ENCODE data around the gene KIR3DL2.
A peak's percentile ranks its signal among the peaks of the same experiment; 100 is the strongest.
"Not testable (repeated sequence)": the region's sequence is repeated elsewhere in the genome, so short reads cannot be mapped to it uniquely, and the experiment has no call there.

KIR3DL2 gene

GRCh38 chr19:54863459-54863858, 13.2 kb downstream of the KIR3DL2 start:
- DNase-seq (ENCODE audit: extremely low read depth in 1 of 2, low read depth in 1 of 2) = not testable (repeated sequence)

GRCh38 chr19:54871696-54872095, 21.5 kb downstream of the KIR3DL2 start:
- DNase-seq (ENCODE audit: extremely low read depth in 1 of 2, low read depth in 1 of 2) = no peak

- no peak for DNase-seq (ENCODE audit: extremely low read depth in 1 of 2, low read depth in 1 of 2)
Measured at GRCh38 chr19:54873990-54874389, 23.7 kb downstream of the KIR3DL2 start, which contains the start of gene FCAR. TSS of gene FCAR (plus strand) at chr19:54874235. CDS start at chr19:54874290, 55 bp downstream.

GRCh38 chr19:54875506-54875905, 25.3 kb downstream of the KIR3DL2 start:
- no peak for DNase-seq (ENCODE audit: extremely low read depth in 1 of 2, low read depth in 1 of 2)

GRCh38 chr19:54877471-54877870, 27.2 kb downstream of the KIR3DL2 start:
- no peak for DNase-seq (ENCODE audit: extremely low read depth in 1 of 2, low read depth in 1 of 2)

GRCh38 chr19:54881884-54882283, 31.6 kb downstream of the KIR3DL2 start:
- no peak for DNase-seq (ENCODE audit: extremely low read depth in 1 of 2, low read depth in 1 of 2)

- no peak for DNase-seq (ENCODE audit: extremely low read depth in 1 of 2, low read depth in 1 of 2)
Measured at GRCh38 chr19:54882758-54883157, 32.5 kb downstream of the KIR3DL2 start.

GRCh38 chr19:54883228-54883627, 33.0 kb downstream of the KIR3DL2 start:
- DNase-seq (ENCODE audit: extremely low read depth in 1 of 2, low read depth in 1 of 2) = no peak

GRCh38 chr19:54888239-54888638, 38.0 kb downstream of the KIR3DL2 start:
- DNase-seq (ENCODE audit: extremely low read depth in 1 of 2, low read depth in 1 of 2) = no peak

GRCh38 chr19:54889566-54889965, 39.3 kb downstream of the KIR3DL2 start:
- no peak for DNase-seq (ENCODE audit: extremely low read depth in 1 of 2, low read depth in 1 of 2)

- no peak for DNase-seq (ENCODE audit: extremely low read depth in 1 of 2, low read depth in 1 of 2)
Measured at GRCh38 chr19:54893406-54893805, 43.2 kb downstream of the KIR3DL2 start.

- DNase-seq (ENCODE audit: extremely low read depth in 1 of 2, low read depth in 1 of 2) = not testable (repeated sequence)
Measured at GRCh38 chr19:54894106-54894505, 43.9 kb downstream of the KIR3DL2 start.

GRCh38 chr19:54896036-54896435, 45.8 kb downstream of the KIR3DL2 start:
- DNase-seq (ENCODE audit: extremely low read depth in 1 of 2, low read depth in 1 of 2) = no peak

GRCh38 chr19:54898685-54899084, 48.4 kb downstream of the KIR3DL2 start:
- not testable (repeated sequence) for DNase-seq (ENCODE audit: extremely low read depth in 1 of 2, low read depth in 1 of 2)

- DNase-seq (ENCODE audit: extremely low read depth in 1 of 2, low read depth in 1 of 2) = not testable (repeated sequence)
Measured at GRCh38 chr19:54899646-54900045, 49.4 kb downstream of the KIR3DL2 start.

- DNase-seq (ENCODE audit: extremely low read depth in 1 of 2, low read depth in 1 of 2) = not testable (repeated sequence)
Measured at GRCh38 chr19:54901153-54901552, 50.9 kb downstream of the KIR3DL2 start.

GRCh38 chr19:54902061-54902460, 51.8 kb downstream of the KIR3DL2 start:
- no peak for DNase-seq (ENCODE audit: extremely low read depth in 1 of 2, low read depth in 1 of 2)

- DNase-seq (ENCODE audit: extremely low read depth in 1 of 2, low read depth in 1 of 2) = no peak
Measured at GRCh38 chr19:54903303-54903702, 53.1 kb downstream of the KIR3DL2 start.

- DNase-seq (ENCODE audit: extremely low read depth in 1 of 2, low read depth in 1 of 2) = not testable (repeated sequence)
Measured at GRCh38 chr19:54904261-54904660, 54.0 kb downstream of the KIR3DL2 start.

GRCh38 chr19:54905421-54905802, 55.2 kb downstream of the KIR3DL2 start:
- DNase-seq (ENCODE audit: extremely low read depth in 1 of 2, low read depth in 1 of 2) = no peak

- DNase-seq (ENCODE audit: extremely low read depth in 1 of 2, low read depth in 1 of 2) = peak in 1 of 2 donors; percentile 11
Measured at GRCh38 chr19:54905803-54906511, 55.7 kb downstream of the KIR3DL2 start, which contains the start of gene NCR1. TSS of gene NCR1 (plus strand) at chr19:54906148. CDS start at chr19:54906188, 40 bp downstream.

- no peak for DNase-seq (ENCODE audit: extremely low read depth in 1 of 2, low read depth in 1 of 2)
Measured at GRCh38 chr19:54906819-54907218, 56.6 kb downstream of the KIR3DL2 start.

- not testable (repeated sequence) for DNase-seq (ENCODE audit: extremely low read depth in 1 of 2, low read depth in 1 of 2)
Measured at GRCh38 chr19:54907899-54908298, 57.7 kb downstream of the KIR3DL2 start.
